Activated CD4-positive, alpha-beta T cell treated with anti-CD3 and anti-CD28 coated beads, Interleukin-2, amount 50 U/mL, for 48 hours (primary cell): ENCODE measurements around the gene TNRC6C.
"Not testable (repeated sequence)": the region's sequence is repeated elsewhere in the genome, so short reads cannot be mapped to it uniquely, and the experiment has no call there.

ENCODE experiments used
- DNase-seq, 2 experiments: peaks; one replicate each; pipeline ENCODE4 v3.0.0-alpha.2; 2020

TNRC6C gene

GRCh38 chr17:78114831-78115723 is 156.6 kb downstream of the TNRC6C start:
- DNase-seq: no peak

DNA sequence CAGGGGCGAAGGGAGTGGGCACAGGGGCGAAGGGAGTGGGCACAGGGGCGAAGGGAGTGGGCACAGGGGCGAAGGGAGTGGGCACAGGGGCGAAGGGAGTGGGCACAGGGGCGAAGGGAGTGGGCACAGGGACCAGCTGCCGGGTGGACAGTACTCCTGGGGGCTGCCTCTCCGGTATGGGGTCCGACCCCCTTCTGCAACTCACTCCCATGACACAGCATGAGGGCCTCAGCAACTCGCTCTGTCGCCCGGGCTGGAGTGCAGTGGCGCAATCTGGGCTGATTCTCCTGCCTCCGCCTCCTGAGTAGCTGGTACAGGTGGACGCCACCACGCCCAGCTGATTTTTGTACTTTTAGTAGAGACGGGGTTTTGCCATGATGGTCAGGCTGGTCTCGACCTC is 157.3 kb downstream of the TNRC6C start:
- not testable (repeated sequence) for DNase-seq

GRCh38 chr17:78116411-78116810 is 157.9 kb downstream of the TNRC6C start:
- no peak for DNase-seq

DNA sequence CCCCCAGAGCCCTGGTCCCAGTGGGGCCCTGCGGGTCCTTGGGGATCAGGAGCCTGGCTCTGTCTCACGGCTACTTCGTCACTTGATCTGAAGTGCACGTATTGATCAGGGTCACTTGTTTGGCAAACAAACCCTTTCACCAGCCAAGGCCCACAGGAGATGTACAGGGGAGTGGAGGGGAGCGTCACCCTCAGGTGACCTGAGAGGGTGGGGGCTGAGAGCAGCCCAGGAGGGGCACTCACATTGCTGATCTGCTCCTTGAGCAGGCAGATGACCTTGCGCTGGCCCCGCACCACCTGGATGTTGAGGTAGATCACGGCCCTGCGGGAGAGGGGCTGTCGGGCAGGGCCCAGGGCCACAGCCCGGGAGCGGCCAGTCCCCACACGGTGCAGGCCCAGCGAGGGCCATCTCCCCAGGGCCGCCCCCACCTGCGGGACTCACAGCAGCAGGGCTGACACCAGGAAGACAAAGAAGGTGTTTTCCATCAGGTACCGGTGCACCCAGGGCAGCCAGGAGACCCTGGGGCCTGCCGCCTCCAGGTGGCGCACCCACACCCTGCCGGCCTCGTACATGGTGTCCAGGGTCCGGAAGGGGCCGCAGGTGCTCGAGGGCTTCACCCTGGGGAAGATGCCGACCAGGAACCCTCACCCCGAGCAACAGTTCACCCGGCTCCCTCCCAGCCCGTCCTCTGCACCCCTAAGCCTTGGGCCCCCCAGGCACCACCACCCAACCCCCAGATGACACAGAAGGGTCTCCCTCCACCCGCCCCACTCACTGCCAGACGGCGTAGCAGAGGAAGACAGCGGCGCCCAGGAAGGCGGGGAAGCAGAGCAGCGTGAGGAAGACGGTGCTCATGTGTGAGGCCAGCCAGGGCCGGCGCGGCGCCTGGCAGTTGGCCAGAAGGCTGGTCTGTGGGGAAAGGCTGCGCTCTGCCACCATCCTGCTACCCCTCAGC is 158.8 kb downstream of the TNRC6C start:
- peak in 1 of 2 experiments; percentile 36 for DNase-seq

DNA sequence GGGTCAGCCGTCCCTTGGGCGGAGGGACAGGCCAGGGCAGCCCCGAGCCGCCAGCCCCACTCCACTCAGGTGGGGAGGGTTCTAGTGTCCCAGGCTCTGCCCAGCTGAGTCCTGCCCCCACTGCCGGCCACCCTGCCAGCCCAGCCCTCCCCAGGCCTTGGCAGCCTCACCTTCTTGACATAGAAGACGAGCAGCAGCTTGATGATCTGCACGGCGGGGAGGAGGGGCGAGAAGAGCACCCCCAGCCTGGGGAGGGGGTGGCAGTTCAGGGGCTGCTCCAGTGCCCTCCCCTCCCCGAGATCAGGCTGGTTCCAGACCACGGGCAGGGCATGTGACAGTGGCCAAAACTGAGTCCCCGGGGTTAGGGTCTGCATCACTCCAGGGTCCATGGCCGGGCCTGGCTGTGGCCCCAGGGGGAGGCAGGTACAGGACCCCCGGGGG is 160.3 kb downstream of the TNRC6C start:
- DNase-seq: no peak

DNA sequence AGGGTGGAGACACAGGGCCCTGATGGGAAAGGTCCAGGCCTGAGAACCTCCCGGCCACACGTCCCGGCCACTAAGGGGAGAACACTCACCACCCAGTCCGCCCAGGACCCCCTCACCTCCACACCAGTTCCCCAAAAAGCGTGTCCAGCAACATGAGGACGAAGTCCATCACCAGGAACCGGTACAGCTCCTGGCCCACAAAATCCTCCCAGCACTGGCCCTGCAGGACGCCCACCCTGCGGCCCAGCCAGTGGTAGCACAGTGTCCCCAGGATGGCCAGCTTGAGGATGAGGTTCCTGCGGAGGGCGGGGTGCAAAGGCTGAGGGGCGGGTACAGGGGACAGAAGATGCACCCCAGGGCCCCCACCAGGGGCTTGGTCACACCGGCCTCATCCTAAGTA is 162.0 kb downstream of the TNRC6C start:
- DNase-seq: no peak

GRCh38 chr17:78120971-78121800 is 162.7 kb downstream of the TNRC6C start:
- peak in 1 of 2 experiments; percentile 63 for DNase-seq

DNA sequence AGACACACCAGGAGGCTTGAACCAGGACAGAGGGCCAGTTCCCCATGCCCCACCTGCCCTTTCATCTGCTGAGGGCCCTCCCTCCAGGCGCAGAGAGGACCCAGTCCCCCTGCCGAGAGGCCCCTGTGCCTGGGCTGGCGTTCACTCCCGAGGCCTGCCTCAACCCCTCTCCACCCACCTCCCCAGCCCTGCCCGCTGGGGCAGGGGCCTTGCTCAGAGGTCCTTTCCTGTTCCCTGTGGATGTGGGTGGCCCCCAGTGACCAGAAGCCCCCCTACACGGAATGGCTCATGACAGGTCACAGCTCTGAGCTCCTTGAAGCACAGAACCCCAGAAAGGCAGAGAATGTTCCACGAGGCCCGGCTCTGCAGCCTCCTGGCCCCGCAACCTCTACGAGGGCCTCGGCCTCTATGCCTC is 163.3 kb downstream of the TNRC6C start:
- no peak for DNase-seq

DNA sequence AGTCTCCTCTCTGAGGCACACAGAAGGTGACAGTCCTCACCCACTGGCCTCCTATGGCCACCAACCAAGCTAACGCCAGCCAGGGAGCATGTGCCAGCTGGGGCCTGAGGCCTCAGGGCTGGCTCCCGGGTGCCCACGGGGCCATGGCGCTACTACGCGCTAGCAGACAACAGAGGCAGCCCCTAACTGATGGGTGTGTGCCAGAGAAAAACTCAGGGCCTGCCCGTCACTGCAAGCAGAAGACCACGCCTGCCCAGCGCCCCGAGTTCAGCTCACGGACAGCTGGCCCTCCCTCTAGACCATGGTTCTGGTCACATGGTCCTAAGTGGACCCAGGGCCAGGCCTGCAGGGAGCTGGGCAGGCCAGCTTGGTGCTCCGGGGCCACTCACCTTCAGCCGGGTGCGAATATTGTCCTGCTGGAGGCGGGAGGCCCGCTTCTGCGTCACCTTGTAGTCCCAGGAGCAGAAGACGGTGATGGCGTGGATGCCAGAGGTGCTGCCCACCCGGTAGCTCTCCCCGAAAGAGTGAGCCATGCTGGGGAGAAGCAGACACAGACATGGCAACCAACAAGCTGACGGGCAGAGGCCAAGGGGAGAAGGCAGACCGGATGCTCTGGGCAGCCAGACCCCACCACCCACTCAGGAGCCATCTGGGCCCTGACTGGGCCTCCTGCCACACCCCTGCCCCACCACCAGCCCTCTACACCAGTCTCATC is 163.9 kb downstream of the TNRC6C start:
- DNase-seq: no peak

DNA sequence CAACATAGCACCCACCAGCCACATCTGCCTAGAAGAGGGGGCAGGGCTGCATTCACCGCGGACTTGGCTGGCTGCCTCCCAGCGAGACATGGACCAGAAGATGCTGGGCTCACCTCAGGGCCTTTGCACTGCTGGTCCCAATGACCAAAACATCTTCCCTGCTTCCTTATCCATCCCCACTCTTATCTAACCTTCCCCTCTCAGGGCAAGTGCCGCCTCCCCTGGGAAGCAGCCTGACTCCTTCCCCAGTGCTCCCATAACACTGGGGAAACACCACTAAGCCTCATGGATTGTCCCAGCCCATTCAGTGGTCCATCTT is 164.4 kb downstream of the TNRC6C start:
- no peak for DNase-seq

DNA sequence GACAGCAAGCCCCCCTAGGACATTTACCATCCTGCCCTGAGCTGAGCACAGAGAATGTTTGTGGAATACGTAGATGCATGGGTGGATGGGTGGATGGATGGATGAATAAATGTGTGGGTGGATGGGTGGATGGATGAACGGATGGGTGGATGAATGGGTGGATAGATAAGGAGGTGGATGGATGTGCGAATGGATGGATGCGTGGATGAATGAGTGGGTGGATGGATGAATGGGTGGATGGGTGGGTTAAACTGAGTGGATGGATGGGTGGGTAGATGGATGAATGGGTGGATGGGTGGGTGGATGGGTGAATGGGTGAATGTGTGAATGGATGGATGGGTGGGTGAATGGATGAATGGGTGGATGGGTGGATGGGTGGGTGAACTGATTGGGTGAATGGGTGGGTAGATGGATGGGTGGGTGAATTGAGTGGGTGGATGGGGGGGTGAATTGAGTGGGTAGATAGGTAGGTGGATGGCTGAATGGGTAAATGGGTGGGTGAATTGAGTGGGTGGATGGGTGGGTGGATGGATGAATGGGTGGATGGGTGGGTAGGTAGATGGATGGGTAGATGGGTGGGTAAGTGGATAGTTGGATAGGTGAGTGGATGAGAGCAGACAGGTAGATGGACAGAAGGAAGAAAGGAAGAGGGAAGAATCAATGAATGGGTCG is 164.9 kb downstream of the TNRC6C start:
- DNase-seq: no peak

GRCh38 chr17:78124081-78124835 is 165.8 kb downstream of the TNRC6C start:
- no peak for DNase-seq

DNA sequence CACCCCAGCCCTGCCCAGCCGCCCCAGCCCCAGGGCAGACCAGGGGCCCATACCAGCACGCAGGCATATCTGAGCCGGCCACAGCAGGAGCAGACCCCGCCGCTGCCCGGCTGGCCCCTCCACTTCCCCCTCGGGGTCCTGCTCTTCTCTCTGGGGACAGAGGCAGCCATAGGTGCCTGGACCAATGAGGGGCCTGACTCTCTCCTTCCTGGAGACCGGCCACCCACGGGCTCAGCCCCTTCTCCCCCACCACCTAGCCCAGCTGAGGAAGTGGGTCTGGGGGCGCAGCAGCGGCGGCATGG is 166.3 kb downstream of the TNRC6C start:
- no peak for DNase-seq

DNA sequence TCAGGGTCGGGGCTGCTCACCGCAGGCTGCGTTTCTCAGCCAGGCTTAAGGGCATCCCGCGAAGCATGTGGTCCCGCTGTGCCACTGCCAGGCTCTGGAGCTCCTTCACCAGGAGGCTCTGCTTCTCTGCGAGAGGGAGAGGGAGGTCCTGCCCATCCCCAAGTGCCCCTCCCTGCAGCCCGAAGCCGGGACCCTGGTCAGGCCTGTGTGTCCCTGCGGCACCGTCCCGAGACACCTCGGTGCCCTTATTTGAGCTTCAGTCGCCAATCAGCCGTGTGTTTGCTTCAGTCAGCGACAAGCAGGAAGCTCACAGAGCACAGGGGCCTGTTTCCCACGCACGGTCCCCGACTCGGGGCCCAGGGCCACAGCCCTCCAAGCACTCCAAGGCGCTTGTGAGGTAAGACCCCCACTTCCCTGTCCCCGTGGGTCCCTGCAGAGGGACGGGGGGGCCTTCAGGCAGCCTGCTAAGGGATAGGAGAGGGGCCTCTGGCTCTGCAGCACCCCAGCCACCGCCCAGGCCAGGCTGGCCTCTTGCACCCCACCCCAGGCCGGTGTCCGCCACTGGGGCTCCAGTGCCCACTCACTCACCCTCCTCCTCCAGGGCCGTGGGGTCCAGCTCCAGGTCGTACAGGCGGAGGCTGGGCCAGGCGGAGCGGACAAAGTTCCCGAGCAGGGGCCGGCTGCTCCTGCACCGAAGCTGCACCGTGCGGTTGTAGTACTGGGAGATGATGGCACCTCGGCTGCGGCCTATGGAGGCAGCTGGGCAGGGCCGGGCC is 166.8 kb downstream of the TNRC6C start:
- DNase-seq: peak in 1 of 2 experiments; percentile 57

DNA sequence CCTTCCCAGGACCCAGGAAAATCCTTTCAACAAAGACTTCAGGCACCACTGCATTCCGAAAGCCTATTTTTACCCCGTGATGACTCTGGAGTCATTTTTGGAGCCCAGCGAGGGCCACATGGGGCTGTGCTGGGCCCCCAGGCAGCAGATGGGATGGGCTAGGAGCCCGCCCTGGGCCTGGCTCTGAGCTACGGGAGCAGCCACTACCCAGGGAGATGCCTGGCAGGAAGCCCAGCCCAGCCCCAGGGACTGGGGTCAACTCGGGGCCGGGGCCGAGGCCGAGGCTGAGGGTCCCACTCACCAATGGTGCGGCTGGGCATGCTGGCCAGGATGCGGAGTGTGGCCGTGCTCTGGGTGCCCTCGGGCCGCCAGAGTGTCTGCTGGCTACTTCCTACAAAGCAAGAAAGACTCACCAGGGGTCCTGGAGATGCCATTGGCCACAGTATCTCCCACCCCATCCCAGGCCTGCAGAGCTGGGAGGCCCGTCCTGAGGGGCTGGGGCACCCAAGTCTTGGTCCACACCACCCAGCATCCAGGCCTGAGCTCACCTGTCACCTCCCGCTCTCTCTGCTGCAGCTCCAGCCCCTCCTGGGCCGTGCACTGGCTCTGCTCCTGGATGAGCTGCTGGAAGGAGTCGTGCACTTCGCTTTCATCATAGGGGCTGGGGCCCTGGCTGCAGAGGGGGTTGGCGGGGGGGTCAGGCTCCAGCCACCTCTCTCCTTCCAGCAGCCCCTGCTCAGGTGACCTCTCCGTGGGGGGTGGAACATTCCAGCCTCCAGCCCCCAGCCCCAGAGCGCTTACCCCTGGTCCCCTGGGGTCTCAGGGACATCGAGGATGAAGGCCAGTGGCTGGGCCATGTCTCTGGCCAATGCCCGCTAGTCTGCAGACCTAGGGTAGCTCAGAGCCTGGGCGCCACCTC is 167.7 kb downstream of the TNRC6C start:
- peak in 1 of 2 experiments; percentile 18 for DNase-seq

DNA sequence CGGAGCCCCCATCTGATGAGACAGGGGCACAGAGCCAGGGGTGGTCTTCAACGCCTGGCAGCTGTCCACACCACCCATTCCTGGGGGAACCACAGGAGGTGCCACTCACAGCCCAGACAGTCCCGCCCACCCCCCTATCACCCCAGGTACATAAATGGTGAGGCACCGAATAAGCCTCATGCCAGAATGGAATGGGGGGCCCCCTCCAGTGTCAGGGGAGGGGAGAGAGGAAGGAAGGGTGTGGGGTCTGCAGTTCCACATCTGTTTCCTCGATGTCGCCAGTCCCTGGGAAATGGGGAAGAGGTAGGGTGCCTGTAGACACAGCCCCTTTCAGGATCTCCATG is 168.4 kb downstream of the TNRC6C start:
- DNase-seq: no peak

DNA sequence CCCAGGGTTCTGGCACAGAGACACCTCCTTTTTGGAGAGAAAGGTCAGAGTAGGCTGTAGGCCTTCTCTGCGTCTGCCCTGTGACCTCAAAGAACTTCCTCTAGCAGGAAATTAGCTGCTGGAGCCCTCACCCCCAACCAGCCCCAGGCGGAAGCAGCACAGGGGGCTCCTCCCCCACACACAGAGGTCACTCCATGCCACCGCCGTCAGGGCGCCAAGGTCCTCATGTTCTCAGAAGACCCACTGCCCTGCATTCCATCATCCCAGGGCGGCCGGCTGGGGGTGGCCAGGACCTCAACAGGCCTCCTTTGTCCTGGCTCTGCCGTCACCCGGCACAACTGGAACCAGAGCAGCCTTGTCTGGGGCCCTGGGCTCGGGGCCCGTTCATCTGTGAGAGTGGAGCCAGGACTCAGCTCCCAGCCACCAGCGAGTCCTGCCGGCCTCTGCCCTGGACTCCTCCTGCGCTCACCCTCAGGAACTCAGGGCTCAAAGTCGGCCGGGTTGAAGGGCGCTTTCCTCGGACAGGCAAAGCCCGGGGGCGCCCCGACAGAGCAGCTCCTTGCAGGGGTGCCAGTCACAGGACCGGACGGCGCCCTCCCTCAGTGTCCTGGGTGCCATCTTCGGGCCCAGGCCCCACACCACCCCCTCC is 168.9 kb downstream of the TNRC6C start:
- peak; percentile 72 to 79 for DNase-seq

DNA sequence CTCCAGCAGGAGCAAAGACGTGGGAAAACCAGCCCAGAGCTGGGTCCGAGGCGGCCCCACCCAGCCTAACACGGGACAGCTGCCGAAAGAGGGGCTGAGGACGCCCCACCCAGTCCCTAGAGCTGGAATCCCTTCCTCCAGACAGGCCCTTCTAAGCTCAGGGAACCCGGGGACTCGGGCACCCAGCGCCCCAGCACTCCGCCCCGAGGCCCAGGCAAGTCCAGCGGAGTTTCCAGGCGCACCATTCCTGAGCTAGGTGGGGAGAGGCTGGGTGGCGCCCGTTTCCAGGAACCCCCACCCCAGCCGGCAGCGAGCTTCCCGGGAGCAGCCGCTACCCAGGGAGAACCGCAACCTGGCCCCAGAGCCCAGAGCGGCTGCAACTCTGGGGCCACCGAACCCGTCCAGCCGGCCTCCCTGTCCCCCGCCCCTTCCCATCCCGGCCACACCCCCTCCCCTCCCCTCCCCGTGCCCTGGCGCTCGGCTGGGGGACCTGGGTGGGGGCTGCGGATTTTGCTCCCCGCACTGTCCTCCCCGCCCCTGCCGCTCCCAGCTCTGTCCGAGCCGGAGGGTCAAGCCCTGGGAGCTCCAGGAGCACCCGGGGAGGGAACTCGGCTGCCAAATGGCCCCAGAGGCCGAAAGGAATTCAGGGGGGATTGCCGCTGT is 169.5 kb downstream of the TNRC6C start:
- DNase-seq: peak in 1 of 2 experiments; percentile 42
